Neural cell (in vitro differentiated cells): Measurements from ENCODE around the gene PTPRN2. TPM values are rescaled to one million over a fixed set of nuclear protein-coding genes. Genes with fewer than 3 reads are reported as not detected.

Experiments
- H2AFZ ChIP-seq: fragments of 200-600, 300-800 bp; sonication (generic), shearing (Covaris generic); 2 replicates; pipeline ENCODE4 v1.6.0; 2014; ENCODE audit warnings: low read depth, mild to moderate bottlenecking, antibody characterized with exemption, low read length, moderate library complexity
- H3F3A ChIP-seq: fragments of 200-600 bp; shearing (Covaris generic); 2 replicates; pipeline ENCODE4 v1.6.1; 2016; ENCODE audit warnings: mild to moderate bottlenecking, moderate library complexity, mixed read lengths, antibody characterized with exemption, low read length; ENCODE audit not compliant: insufficient read depth, poor library complexity, severe bottlenecking
- H3K27ac ChIP-seq: fragments of 200-600, 300-800 bp; sonication (generic), shearing (Covaris generic); 2 replicates; pipeline ENCODE4 v1.5.1; 2014; ENCODE audit warnings: mild to moderate bottlenecking, low read length, moderate library complexity
- H3K27me3 ChIP-seq: fragments of 300-800, 200-600 bp; sonication (generic), shearing (Covaris generic); 2 replicates; pipeline ENCODE4 v1.6.0; 2014; ENCODE audit warnings: mild to moderate bottlenecking, low read depth, low read length, moderate library complexity; ENCODE audit not compliant: insufficient read depth
- H3K36me3 ChIP-seq: fragments of 300-800, 200-600 bp; sonication (generic), shearing (Covaris generic); 2 replicates; pipeline ENCODE4 v1.5.1; 2014; ENCODE audit warnings: mild to moderate bottlenecking, antibody characterized with exemption, low read length, moderate library complexity; ENCODE audit not compliant: insufficient read depth
- H3K4me2 ChIP-seq: fragments of 300-800, 200-600 bp; sonication (generic), shearing (Covaris generic); 2 replicates; pipeline ENCODE4 v1.6.0; 2014; ENCODE audit warnings: mild to moderate bottlenecking, low read length
- H3K4me3 ChIP-seq: fragments of 300-800, 200-600 bp; sonication (generic), shearing (Covaris generic); 2 replicates; pipeline ENCODE4 v1.5.1; 2014; ENCODE audit warnings: mild to moderate bottlenecking, low read length, moderate library complexity
- H3K79me2 ChIP-seq: fragments of 200-600 bp; shearing (Covaris generic); replicated peaks from 2 replicates; pipeline ENCODE4 v1.6.0; 2014; ENCODE audit warnings: mild to moderate bottlenecking, low read length, moderate library complexity; ENCODE audit not compliant: insufficient read depth
- H3K9ac ChIP-seq: fragments of 300-800, 200-600 bp; sonication (generic), shearing (Covaris generic); 2 replicates; pipeline ENCODE4 v1.6.1; 2016; ENCODE audit warnings: mild to moderate bottlenecking, low read length, mixed read lengths
- H3K9me2 ChIP-seq: fragments of 200-600 bp; shearing (Covaris generic); 2 replicates; pipeline ENCODE4 v1.6.1; 2016; ENCODE audit warnings: mild to moderate bottlenecking, low read length, mixed read lengths; ENCODE audit not compliant: insufficient read depth
- H3K9me3 ChIP-seq: fragments of 200-600, 300-800 bp; sonication (generic), shearing (Covaris generic); 2 replicates; pipeline ENCODE4 v1.6.1; 2016; ENCODE audit warnings: mild to moderate bottlenecking, mixed run types, low read length, moderate library complexity, mixed read lengths
- H4K20me1 ChIP-seq: fragments of 200-600 bp; shearing (Covaris generic); 2 replicates; pipeline ENCODE4 v1.6.1; 2016; ENCODE audit warnings: mild to moderate bottlenecking, mixed run types; ENCODE audit not compliant: insufficient read depth
- EP300 ChIP-seq: fragments of 450-650 bp; conservative IDR thresholded peaks from 2 replicates; pipeline ENCODE4 v1.6.1; 2014; ENCODE audit warnings: antibody characterized with exemption, mild to moderate bottlenecking, moderate library complexity; ENCODE audit not compliant: poor library complexity, severe bottlenecking
- EZH2 ChIP-seq: fragments of 200-600, 300-800 bp; shearing (Covaris generic), sonication (generic); IDR thresholded peaks from 2 replicates; pipeline ENCODE4 v1.6.1; 2014; ENCODE audit warnings: antibody characterized with exemption, low read length, borderline replicate concordance, mild to moderate bottlenecking; ENCODE audit not compliant: insufficient read depth, poor library complexity, severe bottlenecking
- MXI1 ChIP-seq: fragments of 450-650 bp; conservative IDR thresholded peaks from 2 replicates; pipeline ENCODE4 v1.6.1; 2014; ENCODE audit warnings: antibody characterized with exemption, mild to moderate bottlenecking; ENCODE audit not compliant: poor library complexity, severe bottlenecking
- POLR2AphosphoS5 ChIP-seq: IDR thresholded peaks from 2 replicates; pipeline ENCODE4 v1.6.1; 2012
- RAD21 ChIP-seq: fragments of 450-650 bp; conservative IDR thresholded peaks from 2 replicates; pipeline ENCODE4 v1.6.1; 2014; ENCODE audit warnings: antibody characterized with exemption, mild to moderate bottlenecking, moderate library complexity
- SMC3 ChIP-seq: fragments of 450-650 bp; conservative IDR thresholded peaks from 2 replicates; pipeline ENCODE4 v1.6.1; 2014; ENCODE audit warnings: antibody characterized with exemption, mild to moderate bottlenecking, moderate library complexity; ENCODE audit not compliant: poor library complexity
- polyA minus RNA-seq: library from RNA; depleted of rRNA, polyadenylated mRNA; stranded (reverse); fragments of >200 nt; gene quantifications from 2 replicates; pipeline ENCODE4 v1.2.3, GENCODE V29; 2014
- polyA plus RNA-seq: library from polyadenylated mRNA; depleted of rRNA; stranded (reverse); fragments of >200 nt; gene quantifications from 2 replicates; pipeline ENCODE4 v1.2.3, GENCODE V29; 2014
- TF ChIP-seq, protein P1 (sequence below): fragments of 450-650 bp; IDR thresholded peaks from 2 replicates; pipeline ENCODE4 v1.5.1; 2014; ENCODE audit warnings: antibody characterized with exemption, mild to moderate bottlenecking, moderate library complexity; ENCODE audit not compliant: poor library complexity, severe bottlenecking
- TF ChIP-seq, protein P2 (sequence below): IDR thresholded peaks from 2 replicates; pipeline ENCODE4 v1.6.1; 2012; ENCODE audit warnings: borderline replicate concordance

PTPRN2 gene
- polyA plus RNA-seq (31.0 and 45.5 TPM in 2 replicates), polyA minus RNA-seq (59.0 and 73.5 TPM in 2 replicates)

DNA sequence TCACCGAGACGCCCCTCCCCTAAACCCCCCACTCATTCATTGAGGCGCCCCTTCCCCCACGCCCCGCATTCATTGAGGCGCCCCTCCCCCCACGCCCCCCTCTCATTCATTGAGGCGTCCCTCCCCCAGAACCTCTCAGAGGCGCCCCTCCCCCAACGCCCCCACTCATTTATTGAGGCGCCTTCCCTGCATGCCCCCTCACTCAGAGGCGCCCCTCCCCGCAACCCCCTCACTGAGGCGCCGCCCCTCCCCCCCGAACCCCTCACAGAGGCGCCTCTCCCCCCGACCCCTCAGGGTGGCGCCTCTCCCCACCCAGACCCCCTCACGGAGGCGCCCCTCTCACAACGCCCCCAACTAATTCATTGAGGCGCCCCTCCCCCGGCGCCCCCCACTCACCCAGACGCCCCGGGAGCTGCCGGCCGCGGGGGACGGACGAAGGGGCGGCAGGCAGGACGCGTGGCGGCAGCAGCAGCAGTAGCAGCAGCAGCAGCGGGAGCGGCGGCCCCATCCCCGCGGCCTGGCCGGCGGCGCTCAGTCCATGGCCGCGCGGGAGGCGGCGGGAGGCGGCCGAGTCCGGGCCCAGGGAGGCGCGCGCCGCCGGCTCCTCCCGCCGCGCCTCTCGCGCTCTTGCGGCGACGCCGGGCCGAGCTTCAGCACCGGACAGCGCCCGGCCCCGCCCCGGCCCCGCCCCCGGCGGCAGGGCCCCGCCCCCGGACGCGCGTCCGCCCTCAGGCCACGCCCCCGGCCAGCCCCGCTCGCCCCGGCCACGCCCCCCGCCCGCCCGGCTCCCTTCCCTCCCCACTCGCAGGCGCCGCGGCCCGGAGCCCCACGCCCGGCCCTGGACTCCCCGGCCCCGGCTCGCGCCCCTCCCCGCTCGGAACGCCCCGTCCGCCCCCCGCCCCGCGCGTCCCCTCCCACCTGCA, at the start of gene PTPRN2:
TSS of gene PTPRN2 (minus strand) at position 662 of the 923 bp plus-strand sequence.
- H3K9ac ChIP-seq, result peak within 1 kb of the TSS; percentile 81
- peak within 1 kb of the TSS; percentile 51 for H2AFZ ChIP-seq
- H3K36me3 ChIP-seq, result no peaks in the 10 kb centered on the region
- no peaks in the 10 kb centered on the region for H3K9me3 ChIP-seq
- no peaks in the 10 kb centered on the region for H4K20me1 ChIP-seq
- peaks cover 3% of the 10 kb centered on the region for H3K79me2 ChIP-seq
- no peak within 1 kb of the TSS for H3K27ac ChIP-seq
- H3K27me3 ChIP-seq, result peaks cover 20% of the 10 kb centered on the region
- peak within 1 kb of the TSS; percentile 69 for H3K4me3 ChIP-seq
- no peaks in the 10 kb centered on the region for H3K9me2 ChIP-seq
- H3F3A ChIP-seq, result no peaks in the 10 kb centered on the region
- TF ChIP-seq EZH2 (no peak), RAD21 (peak; percentile 42), EP300 (peak; percentile 24), SMC3 (peak; percentile 23), MXI1 (peak; percentile 44), POLR2AphosphoS5 (peak; percentile 42)
- TF ChIP-seq, protein P1, sequence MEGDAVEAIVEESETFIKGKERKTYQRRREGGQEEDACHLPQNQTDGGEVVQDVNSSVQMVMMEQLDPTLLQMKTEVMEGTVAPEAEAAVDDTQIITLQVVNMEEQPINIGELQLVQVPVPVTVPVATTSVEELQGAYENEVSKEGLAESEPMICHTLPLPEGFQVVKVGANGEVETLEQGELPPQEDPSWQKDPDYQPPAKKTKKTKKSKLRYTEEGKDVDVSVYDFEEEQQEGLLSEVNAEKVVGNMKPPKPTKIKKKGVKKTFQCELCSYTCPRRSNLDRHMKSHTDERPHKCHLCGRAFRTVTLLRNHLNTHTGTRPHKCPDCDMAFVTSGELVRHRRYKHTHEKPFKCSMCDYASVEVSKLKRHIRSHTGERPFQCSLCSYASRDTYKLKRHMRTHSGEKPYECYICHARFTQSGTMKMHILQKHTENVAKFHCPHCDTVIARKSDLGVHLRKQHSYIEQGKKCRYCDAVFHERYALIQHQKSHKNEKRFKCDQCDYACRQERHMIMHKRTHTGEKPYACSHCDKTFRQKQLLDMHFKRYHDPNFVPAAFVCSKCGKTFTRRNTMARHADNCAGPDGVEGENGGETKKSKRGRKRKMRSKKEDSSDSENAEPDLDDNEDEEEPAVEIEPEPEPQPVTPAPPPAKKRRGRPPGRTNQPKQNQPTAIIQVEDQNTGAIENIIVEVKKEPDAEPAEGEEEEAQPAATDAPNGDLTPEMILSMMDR, result no peak
- TF ChIP-seq, protein P2, sequence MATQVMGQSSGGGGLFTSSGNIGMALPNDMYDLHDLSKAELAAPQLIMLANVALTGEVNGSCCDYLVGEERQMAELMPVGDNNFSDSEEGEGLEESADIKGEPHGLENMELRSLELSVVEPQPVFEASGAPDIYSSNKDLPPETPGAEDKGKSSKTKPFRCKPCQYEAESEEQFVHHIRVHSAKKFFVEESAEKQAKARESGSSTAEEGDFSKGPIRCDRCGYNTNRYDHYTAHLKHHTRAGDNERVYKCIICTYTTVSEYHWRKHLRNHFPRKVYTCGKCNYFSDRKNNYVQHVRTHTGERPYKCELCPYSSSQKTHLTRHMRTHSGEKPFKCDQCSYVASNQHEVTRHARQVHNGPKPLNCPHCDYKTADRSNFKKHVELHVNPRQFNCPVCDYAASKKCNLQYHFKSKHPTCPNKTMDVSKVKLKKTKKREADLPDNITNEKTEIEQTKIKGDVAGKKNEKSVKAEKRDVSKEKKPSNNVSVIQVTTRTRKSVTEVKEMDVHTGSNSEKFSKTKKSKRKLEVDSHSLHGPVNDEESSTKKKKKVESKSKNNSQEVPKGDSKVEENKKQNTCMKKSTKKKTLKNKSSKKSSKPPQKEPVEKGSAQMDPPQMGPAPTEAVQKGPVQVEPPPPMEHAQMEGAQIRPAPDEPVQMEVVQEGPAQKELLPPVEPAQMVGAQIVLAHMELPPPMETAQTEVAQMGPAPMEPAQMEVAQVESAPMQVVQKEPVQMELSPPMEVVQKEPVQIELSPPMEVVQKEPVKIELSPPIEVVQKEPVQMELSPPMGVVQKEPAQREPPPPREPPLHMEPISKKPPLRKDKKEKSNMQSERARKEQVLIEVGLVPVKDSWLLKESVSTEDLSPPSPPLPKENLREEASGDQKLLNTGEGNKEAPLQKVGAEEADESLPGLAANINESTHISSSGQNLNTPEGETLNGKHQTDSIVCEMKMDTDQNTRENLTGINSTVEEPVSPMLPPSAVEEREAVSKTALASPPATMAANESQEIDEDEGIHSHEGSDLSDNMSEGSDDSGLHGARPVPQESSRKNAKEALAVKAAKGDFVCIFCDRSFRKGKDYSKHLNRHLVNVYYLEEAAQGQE, result peak; percentile 64
- H3K4me2 ChIP-seq, result peak within 1 kb of the TSS; percentile 61

DNA sequence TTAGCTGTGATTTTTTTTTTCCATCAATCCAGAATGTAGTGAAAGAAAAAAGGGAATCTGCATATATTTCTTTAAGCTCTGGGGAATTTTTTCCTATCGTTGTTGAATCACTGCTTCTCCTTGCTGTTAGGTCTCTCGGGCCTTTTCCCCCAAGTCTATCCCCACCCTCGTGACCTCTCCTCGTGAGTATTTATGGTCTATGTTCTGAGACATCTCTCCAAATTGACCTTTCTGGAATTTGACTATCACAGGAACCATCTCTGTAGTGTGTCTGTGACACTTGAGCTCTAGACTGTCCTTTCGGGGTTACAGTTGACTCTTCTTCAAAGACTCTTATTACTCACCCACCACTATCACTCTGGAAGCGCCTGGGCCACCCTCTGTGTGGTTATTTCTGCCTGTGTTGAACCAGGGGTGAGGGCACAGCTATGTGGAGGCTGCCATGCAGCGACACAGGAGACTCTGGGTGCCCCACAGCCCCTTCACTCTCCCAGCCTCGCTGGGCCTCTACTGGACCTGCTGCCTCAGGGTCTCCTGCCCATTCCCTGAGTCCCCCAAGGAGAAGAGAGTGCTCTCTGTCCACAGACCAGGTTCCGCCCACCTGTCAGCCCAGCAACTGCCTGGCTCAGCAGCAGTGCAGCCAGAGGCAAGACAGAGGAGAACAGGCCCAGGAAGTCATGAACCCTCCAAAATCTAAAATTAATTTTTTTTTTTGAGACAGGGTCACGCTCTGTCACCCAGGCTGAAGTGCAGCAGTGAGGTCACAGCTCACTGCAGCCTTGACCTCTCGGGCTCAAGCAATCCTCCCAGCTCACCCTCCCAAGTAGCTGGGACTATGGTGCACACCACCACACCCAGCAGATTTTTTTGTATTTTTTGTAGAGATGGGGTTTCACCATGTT, 45.7 kb upstream of the PTPRN2 start:
- Histone ChIP-seq H3K4me2 (no peak overlapping the region), H3F3A (no peaks in the 10 kb centered on the region), H3K36me3 (no peaks in the 10 kb centered on the region), H3K4me3 (no peak overlapping the region), H2AFZ (no peak overlapping the region), H3K27ac (no peak overlapping the region), H3K27me3 (no peaks in the 10 kb centered on the region), H3K9me3 (no peaks in the 10 kb centered on the region), H4K20me1 (no peaks in the 10 kb centered on the region), H3K9ac (no peak overlapping the region), H3K9me2 (no peaks in the 10 kb centered on the region), H3K79me2 (no peaks in the 10 kb centered on the region)
- TF ChIP-seq EP300 (no peak), POLR2AphosphoS5 (no peak), EZH2 (no peak)
